Measurements from ENCODE around the gene CEP78.
"Not testable (repeated sequence)": the region's sequence is repeated elsewhere in the genome, so short reads cannot be mapped to it uniquely, and the experiment has no call there.

Gene CEP78

DNA sequence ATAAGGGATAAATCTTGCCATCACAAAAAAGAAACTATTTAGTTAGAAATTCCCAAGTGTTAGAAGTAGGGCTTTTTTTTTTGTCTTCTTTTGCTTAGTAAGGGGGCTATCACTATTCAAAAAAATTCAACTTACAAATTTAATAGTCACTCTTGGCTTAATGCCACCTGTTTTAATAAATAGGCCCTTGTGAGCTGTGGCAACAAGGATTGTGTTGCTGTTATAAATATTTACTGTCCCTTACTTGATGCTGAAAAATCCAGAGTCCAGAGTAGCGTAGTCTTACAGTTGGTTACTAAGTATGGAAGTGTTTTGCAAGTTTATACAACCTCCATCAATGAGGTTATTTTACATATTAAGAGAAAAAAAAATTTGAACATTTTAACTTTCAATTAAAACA lies 21.4 kb upstream of the CEP78 start:
- no peak overlapping the region for H3K27ac ChIP-seq
- TF ChIP-seq, protein P1, sequence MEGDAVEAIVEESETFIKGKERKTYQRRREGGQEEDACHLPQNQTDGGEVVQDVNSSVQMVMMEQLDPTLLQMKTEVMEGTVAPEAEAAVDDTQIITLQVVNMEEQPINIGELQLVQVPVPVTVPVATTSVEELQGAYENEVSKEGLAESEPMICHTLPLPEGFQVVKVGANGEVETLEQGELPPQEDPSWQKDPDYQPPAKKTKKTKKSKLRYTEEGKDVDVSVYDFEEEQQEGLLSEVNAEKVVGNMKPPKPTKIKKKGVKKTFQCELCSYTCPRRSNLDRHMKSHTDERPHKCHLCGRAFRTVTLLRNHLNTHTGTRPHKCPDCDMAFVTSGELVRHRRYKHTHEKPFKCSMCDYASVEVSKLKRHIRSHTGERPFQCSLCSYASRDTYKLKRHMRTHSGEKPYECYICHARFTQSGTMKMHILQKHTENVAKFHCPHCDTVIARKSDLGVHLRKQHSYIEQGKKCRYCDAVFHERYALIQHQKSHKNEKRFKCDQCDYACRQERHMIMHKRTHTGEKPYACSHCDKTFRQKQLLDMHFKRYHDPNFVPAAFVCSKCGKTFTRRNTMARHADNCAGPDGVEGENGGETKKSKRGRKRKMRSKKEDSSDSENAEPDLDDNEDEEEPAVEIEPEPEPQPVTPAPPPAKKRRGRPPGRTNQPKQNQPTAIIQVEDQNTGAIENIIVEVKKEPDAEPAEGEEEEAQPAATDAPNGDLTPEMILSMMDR (IDR thresholded peaks at IDR 0.05), result no peak
- H3K36me3 ChIP-seq (ENCODE audit: control insufficient read depth, insufficient read depth, low read length), result no peaks in the 10 kb centered on the region
- H3K9ac ChIP-seq, result no peak overlapping the region
- no peaks in the 10 kb centered on the region for H3K27me3 ChIP-seq (ENCODE audit: control insufficient read depth, insufficient read depth, low read length)
- H2AFZ ChIP-seq, result no peak overlapping the region
- H3K4me1 ChIP-seq, result no peaks in the 10 kb centered on the region
- no peaks in the 10 kb centered on the region for H3K79me2 ChIP-seq
- no peak overlapping the region for H3K4me3 ChIP-seq (ENCODE audit: low read depth, low read length)
- no peaks in the 10 kb centered on the region for H3K9me3 ChIP-seq (ENCODE audit: control insufficient read depth, low read length)
- H3K4me2 ChIP-seq (ENCODE audit: low read length), result no peak overlapping the region

DNA sequence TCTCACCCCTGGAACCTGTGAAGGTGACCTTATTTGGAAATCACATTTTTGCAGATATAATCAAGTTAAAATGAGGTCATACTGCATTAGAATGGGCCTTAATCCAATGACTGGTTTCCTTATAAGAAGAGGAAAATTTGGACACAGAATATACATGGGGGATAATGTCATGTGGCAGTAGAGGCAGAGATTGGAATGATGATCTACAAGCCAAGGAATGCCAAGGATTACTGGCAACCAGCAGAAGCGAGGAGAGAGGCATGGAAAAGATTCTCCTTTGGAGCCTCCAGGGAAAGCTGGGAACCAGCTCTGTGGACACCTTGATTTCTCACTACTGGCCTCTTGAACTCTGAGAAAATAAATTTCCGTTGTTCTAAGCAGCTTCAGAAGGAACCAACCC lies 20.2 kb upstream of the CEP78 start:
- H3K36me3 ChIP-seq (ENCODE audit: control insufficient read depth, insufficient read depth, low read length), result no peaks in the 10 kb centered on the region
- TF ChIP-seq, protein P1 (IDR thresholded peaks at IDR 0.05), result no peak

GRCh38 chr9:78218890-78219289 lies 17.0 kb upstream of the CEP78 start:
- H3K36me3 ChIP-seq (ENCODE audit: control insufficient read depth, insufficient read depth, low read length), result no peaks in the 10 kb centered on the region
- no peak overlapping the region for H3K9ac ChIP-seq
- TF ChIP-seq, protein P1 (IDR thresholded peaks at IDR 0.05), result no peak
- H3K4me2 ChIP-seq (ENCODE audit: low read length), result no peak overlapping the region
- H3K27me3 ChIP-seq (ENCODE audit: control insufficient read depth, insufficient read depth, low read length), result no peaks in the 10 kb centered on the region
- no peak overlapping the region for H3K4me3 ChIP-seq (ENCODE audit: low read depth, low read length)
- H3K79me2 ChIP-seq, result no peaks in the 10 kb centered on the region
- no peak overlapping the region for H2AFZ ChIP-seq
- no peaks in the 10 kb centered on the region for H3K4me1 ChIP-seq
- no peak overlapping the region for H3K27ac ChIP-seq
- no peaks in the 10 kb centered on the region for H3K9me3 ChIP-seq (ENCODE audit: control insufficient read depth, low read length)

More for the DNA sequence above, 20.2 kb upstream of the CEP78 start:
- H2AFZ ChIP-seq, result no peak overlapping the region
- no peak overlapping the region for H3K4me2 ChIP-seq (ENCODE audit: low read length)
- no peaks in the 10 kb centered on the region for H3K27me3 ChIP-seq (ENCODE audit: control insufficient read depth, insufficient read depth, low read length)
- no peak overlapping the region for H3K9ac ChIP-seq
- no peaks in the 10 kb centered on the region for H3K9me3 ChIP-seq (ENCODE audit: control insufficient read depth, low read length)
- H3K4me3 ChIP-seq (ENCODE audit: low read depth, low read length), result no peak overlapping the region
- H3K4me1 ChIP-seq, result no peaks in the 10 kb centered on the region
- no peaks in the 10 kb centered on the region for H3K79me2 ChIP-seq
- H3K27ac ChIP-seq, result no peak overlapping the region

DNA sequence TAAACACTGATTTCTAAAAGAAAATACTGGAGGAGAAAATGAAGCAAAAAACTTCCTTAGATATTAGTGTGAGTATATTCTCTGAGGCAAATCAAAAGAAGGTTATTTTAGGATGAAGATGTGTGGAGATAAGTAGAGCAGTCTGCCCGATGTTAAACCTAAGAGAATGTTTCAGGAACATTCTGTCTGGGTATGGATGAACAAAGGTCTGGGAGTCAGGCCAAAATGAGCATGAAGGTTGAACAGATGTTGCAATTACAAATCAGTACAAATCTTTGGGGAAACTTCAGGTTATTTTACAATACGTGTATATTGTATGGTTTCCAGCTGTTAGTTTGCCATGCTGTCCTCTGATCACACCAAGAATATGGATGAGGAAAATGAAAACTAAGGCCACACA lies 14.4 kb upstream of the CEP78 start:
- Histone ChIP-seq H3K9me3 (ENCODE audit: control insufficient read depth, low read length) (no peaks in the 10 kb centered on the region), H3K27me3 (ENCODE audit: control insufficient read depth, insufficient read depth, low read length) (no peaks in the 10 kb centered on the region), H3K4me1 (no peaks in the 10 kb centered on the region), H3K27ac (no peak overlapping the region), H3K9ac (no peak overlapping the region), H3K4me3 (ENCODE audit: low read depth, low read length) (no peak overlapping the region), H3K36me3 (ENCODE audit: control insufficient read depth, insufficient read depth, low read length) (no peaks in the 10 kb centered on the region), H2AFZ (no peak overlapping the region), H3K4me2 (ENCODE audit: low read length) (no peak overlapping the region), H3K79me2 (no peaks in the 10 kb centered on the region)
- TF ChIP-seq, protein P1 (IDR thresholded peaks at IDR 0.05), result no peak

DNA sequence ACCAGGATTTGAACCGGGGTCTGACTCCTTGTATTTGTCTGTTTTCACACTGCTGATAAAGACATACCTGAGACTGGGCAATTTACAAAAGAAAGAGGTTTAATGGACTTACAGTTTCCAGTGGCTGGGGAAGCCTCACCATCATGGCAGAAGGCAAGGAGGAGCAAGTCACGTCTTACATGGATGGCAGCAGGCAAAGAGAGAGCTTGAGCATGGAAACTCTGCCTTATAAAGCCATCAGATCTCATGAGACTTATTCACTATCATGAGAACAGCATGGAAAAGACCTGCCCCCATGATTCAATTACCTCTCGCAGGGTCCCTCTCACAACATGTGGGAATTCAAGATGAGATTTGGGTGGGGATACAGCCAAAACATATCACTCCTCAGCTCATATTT lies 14.0 kb upstream of the CEP78 start:
- not testable (repeated sequence) for H3K9ac ChIP-seq; H3K27me3 ChIP-seq (ENCODE audit: control insufficient read depth, insufficient read depth, low read length); H3K4me1 ChIP-seq; H3K36me3 ChIP-seq (ENCODE audit: control insufficient read depth, insufficient read depth, low read length); H3K9me3 ChIP-seq (ENCODE audit: control insufficient read depth, low read length); H2AFZ ChIP-seq; H3K4me2 ChIP-seq (ENCODE audit: low read length); H3K4me3 ChIP-seq (ENCODE audit: low read depth, low read length); H3K79me2 ChIP-seq; H3K27ac ChIP-seq
